ENCODE results near the gene LGALS4.
"Not testable (repeated sequence)": the region's sequence is repeated elsewhere in the genome, so short reads cannot be mapped to it uniquely, and the experiment has no call there.

The LGALS4 gene

DNA sequence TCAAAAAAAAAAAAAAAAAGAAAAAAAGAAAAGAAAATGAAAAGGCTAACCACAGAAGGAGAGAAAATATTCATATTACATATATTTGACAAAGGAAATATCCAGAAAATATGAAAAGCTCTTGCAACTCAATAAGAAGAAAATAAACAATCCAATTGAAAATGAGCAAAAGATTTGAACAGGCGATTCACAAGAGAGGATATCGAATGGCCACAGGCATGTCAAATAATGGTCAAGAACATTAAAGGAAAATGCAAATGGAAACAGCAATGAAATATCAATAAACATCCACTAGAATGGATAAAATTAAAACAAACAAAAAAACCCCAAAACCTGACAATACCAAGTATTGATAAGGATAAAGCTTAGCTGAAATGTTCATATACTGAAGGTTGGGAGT is 47.5 kb downstream of the LGALS4 start:
- Histone ChIP-seq H3K27ac (ENCODE audit: low read depth, low read length) (no peak overlapping the region), H3K4me1 (ENCODE audit: control insufficient read depth, insufficient read depth, low read length) (no peaks in the 10 kb centered on the region), H3K36me3 (ENCODE audit: control insufficient read depth, insufficient read depth, low read length) (no peaks in the 10 kb centered on the region), H3K4me3 (ENCODE audit: low read length) (no peak overlapping the region), H3K27me3 (ENCODE audit: control insufficient read depth, insufficient read depth, low read length) (no peaks in the 10 kb centered on the region), H3K9ac (ENCODE audit: low read length) (no peak overlapping the region)

DNA sequence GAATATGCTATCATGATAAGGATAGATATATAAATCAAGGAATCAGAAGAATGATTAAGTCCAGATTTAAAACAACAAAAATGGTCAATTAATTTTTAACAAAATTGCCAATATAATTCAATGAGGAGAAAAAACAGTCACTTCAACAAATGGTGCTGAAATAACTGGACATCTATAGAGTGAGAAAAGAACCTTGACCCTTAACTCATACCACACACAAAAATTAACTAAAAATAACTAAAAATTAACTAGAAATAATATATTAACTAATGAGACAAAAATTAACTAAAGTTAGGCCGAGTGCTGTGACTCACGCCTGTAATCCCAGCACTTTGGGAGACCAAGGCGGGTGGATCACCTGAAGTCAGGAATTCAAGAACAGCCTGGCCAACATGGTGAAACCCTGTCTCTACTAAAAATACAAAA is 48.9 kb downstream of the LGALS4 start:
- Histone ChIP-seq H3K4me1 (ENCODE audit: control insufficient read depth, insufficient read depth, low read length) (no peaks in the 10 kb centered on the region), H3K9ac (ENCODE audit: low read length) (no peak overlapping the region), H3K4me3 (ENCODE audit: low read length) (no peak overlapping the region), H3K27me3 (ENCODE audit: control insufficient read depth, insufficient read depth, low read length) (no peaks in the 10 kb centered on the region), H3K36me3 (ENCODE audit: control insufficient read depth, insufficient read depth, low read length) (no peaks in the 10 kb centered on the region), H3K27ac (ENCODE audit: low read depth, low read length) (no peak overlapping the region)

DNA sequence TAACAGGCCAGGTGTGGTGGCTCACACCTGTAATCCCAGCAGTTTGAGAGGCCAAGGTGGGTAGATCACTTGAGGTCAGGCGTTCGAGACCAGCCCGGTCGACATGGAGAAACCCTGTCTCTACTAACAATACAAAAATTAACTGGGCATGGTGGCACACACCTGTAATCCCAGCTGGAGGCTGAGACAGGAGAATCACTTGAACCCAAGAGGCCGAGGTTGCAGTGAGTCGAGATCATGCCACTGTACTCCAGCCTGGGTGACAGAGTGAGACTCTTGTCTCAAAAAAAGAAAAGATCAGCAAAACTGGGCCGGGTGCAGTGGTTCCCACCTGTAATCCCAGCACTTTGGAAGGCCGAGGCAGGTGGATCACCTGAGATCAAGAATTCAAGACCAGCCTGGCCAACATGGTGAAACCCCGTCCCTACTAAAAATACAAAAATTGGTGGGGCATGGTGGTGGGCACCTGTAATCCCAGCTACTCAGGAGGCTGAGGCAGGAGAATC is 50.8 kb downstream of the LGALS4 start:
- H3K9ac ChIP-seq (ENCODE audit: low read length); H3K27ac ChIP-seq (ENCODE audit: low read depth, low read length); H3K27me3 ChIP-seq (ENCODE audit: control insufficient read depth, insufficient read depth, low read length); H3K4me1 ChIP-seq (ENCODE audit: control insufficient read depth, insufficient read depth, low read length); H3K4me3 ChIP-seq (ENCODE audit: low read length); H3K36me3 ChIP-seq (ENCODE audit: control insufficient read depth, insufficient read depth, low read length): not testable (repeated sequence)

DNA sequence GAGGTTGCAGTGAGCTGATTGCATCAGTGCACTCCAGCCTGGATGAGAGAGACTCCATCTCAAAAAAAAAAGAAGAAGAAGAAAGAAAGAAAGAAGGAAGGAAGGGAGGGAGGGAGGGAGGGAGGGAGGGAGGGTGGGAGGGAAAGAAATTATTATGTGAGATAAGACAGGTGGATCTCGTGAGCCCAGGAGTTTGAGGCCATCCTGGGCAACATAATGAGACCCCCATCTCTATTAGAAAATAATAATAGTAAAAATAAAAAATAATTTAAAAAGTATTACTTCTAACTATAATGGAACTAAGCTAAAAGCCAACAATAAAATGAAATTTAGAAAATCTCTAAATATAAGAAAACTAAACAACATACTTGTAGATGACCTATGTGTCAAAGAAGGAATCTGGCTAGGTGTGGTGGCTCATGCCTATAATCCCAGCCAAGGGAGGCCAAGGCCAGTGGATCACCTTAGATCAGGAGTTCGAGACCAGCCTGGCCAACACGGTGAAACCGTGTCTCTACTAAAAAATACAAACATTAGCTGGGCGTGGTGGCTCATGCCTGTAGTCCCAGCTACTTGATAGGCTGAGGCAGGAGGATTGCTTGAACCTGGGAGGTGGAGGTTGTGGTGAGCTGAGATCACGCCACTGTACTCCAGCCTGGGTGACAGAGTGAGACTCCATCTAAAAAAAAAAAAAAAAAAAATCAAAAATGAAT is 51.8 kb downstream of the LGALS4 start:
- not testable (repeated sequence) for H3K9ac ChIP-seq (ENCODE audit: low read length); H3K27ac ChIP-seq (ENCODE audit: low read depth, low read length); H3K27me3 ChIP-seq (ENCODE audit: control insufficient read depth, insufficient read depth, low read length); H3K4me3 ChIP-seq (ENCODE audit: low read length); H3K4me1 ChIP-seq (ENCODE audit: control insufficient read depth, insufficient read depth, low read length); H3K36me3 ChIP-seq (ENCODE audit: control insufficient read depth, insufficient read depth, low read length)

DNA sequence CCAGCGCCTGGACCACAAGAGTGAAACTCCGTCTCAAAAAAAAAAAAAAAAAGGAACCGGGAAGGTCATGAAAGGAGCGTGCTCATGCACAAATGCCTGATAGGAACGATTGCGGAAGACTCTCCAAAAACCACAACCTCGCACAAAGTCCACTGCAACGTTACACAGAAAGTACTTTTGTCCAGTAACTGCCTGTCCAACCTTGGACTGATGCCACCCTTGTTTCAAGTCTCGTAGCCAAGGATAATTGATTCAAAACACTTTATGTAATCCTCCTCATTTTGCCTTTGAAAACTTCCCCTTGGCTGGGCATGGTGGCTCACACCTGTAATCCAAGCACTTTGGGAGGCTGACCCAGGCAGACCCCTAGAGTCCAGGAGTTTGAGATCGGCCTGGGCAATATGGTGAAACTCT is 53.1 kb downstream of the LGALS4 start:
- no peak overlapping the region for H3K27ac ChIP-seq (ENCODE audit: low read depth, low read length)
- no peak overlapping the region for H3K4me3 ChIP-seq (ENCODE audit: low read length)
- no peaks in the 10 kb centered on the region for H3K27me3 ChIP-seq (ENCODE audit: control insufficient read depth, insufficient read depth, low read length)
- no peak overlapping the region for H3K9ac ChIP-seq (ENCODE audit: low read length)
- no peaks in the 10 kb centered on the region for H3K36me3 ChIP-seq (ENCODE audit: control insufficient read depth, insufficient read depth, low read length)
- no peaks in the 10 kb centered on the region for H3K4me1 ChIP-seq (ENCODE audit: control insufficient read depth, insufficient read depth, low read length)

DNA sequence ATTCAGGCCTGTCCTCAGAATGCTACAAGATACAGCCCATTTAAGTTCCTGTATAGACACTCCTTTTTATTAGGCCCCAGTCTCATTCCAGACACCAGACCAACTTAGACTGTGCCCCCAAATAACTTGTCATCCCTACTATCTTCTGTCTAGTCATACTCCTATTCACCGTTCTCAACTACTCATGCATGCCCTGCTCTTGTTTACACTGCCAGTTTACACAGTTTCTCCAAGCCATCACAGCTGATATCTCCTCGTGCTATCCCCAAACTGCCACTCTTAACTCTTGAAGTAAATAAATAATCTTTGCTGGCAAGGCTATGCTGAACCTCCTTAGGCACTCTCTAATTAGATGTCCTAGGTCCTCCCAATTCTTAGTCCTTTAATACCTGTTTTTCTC is 58.5 kb downstream of the LGALS4 start:
- not testable (repeated sequence) for H3K4me3 ChIP-seq (ENCODE audit: low read length); H3K27me3 ChIP-seq (ENCODE audit: control insufficient read depth, insufficient read depth, low read length); H3K4me1 ChIP-seq (ENCODE audit: control insufficient read depth, insufficient read depth, low read length); H3K36me3 ChIP-seq (ENCODE audit: control insufficient read depth, insufficient read depth, low read length); H3K27ac ChIP-seq (ENCODE audit: low read depth, low read length); H3K9ac ChIP-seq (ENCODE audit: low read length)

DNA sequence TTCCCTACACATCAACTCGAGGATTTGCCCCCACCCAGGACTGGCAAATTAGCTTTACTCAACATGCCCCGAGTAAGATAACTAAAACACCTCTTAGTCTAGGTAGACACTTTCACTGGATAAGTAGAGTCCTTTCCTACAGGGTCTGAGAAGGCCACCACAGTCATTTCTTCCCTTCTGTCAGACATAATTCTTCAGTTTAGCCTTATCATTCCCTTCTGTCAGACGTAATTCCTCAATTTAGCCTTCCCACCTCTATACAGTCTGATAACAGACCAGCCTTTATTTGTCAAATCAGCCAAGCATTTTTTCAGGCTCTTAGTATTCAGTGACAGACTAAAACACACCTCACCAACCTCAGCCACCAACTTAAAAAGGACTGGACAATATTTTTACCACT is 59.0 kb downstream of the LGALS4 start:
- H3K27me3 ChIP-seq (ENCODE audit: control insufficient read depth, insufficient read depth, low read length); H3K27ac ChIP-seq (ENCODE audit: low read depth, low read length); H3K36me3 ChIP-seq (ENCODE audit: control insufficient read depth, insufficient read depth, low read length); H3K9ac ChIP-seq (ENCODE audit: low read length); H3K4me1 ChIP-seq (ENCODE audit: control insufficient read depth, insufficient read depth, low read length); H3K4me3 ChIP-seq (ENCODE audit: low read length): not testable (repeated sequence)
